Middle frontal gyrus (tissue), 1 donor: ENCODE results near the gene PDE6D.

Experiments used
- DNase-seq: peaks from one replicate; pipeline ENCODE4 v3.0.0-alpha.2; 2015; ENCODE audit warnings: low spot score; ENCODE audit errors: extremely low spot score

The PDE6D gene

DNA sequence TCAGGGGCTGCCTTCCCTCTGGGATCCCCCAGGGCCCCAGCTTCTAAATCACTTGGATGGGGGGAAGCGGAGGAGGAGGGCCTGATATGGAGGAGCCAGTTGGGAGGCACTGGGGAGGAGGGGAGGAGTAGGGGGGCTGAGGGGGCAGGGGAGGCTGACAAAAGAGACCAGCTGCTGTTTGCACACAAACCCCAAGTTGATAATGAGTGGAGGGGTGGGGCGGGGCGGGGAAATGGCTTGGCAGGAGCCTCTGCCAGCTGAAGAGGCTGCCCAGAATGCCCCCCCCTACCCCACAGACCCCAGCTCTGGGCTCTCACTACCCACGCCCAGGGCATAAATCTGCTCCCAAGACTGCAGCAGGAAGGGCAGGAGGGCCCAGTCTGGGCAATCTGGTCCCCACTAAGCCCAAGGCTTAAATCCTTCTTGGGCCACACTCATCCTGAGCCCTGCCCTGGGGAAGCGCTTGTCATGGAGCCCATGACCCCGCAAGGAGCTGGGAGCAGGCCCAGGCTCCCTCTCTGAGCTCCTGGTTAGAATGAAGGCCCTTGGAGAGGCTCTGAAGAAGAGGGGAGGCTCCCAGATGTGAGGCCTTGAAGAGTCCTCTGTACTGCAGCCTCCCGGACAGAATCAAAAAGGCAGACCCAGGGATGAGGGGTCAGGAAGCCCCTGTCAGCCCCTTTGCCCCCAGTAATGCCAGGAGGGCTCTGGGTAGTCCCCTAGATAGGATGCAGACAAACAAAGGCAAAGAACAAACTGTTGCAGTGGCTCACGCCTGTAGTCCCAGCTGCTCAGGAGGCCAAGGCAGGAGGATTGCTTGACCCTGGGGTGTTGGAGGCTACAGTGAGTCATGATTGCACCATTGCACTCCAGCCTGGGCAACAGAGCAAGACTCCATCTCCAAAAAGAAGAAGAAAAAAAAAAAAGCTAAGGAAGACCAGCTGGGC is 97.5 kb downstream of the PDE6D start:
- no peak for DNase-seq

GRCh38 chr2:231682603-231683291 is 98.3 kb downstream of the PDE6D start:
- no peak for DNase-seq
